Suprapubic skin (tissue), 4 donors: ENCODE data around the gene ZGRF1. TPM values are rescaled to one million over a fixed set of nuclear protein-coding genes. Genes with fewer than 3 reads are reported as not detected.

Experiments
- DNase-seq, 2 donors: peaks; one replicate each; pipeline ENCODE4 v3.0.0-alpha.2; 2019; ENCODE audit warnings: low spot score in 2 of 2
- H3K27ac ChIP-seq: fragments of 200-600 bp; sonication (generic); one replicate; pipeline ENCODE4 v1.5.1; 2019
- H3K27me3 ChIP-seq: fragments of 200-600 bp; sonication (generic); one replicate; pipeline ENCODE4 v1.5.1; 2019
- H3K36me3 ChIP-seq: fragments of 200-600 bp; sonication (generic); one replicate; pipeline ENCODE4 v1.5.1; 2019
- H3K4me1 ChIP-seq: fragments of 200-600 bp; sonication (generic); one replicate; pipeline ENCODE4 v1.5.1; 2019
- H3K4me3 ChIP-seq: fragments of 200-600 bp; sonication (generic); one replicate; pipeline ENCODE4 v1.5.1; 2019; ENCODE audit warnings: mild to moderate bottlenecking
- H3K9me3 ChIP-seq: fragments of 200-600 bp; sonication (generic); one replicate; pipeline ENCODE4 v1.5.1; 2019
- CTCF ChIP-seq, 2 donors: fragments of 200-600 bp in 1 of 2; fragments of 450-650 bp in 1 of 2; sonication (generic) in 1 of 2; IDR thresholded peaks; one replicate each; pipeline ENCODE4 v1.5.1; 2016 to 2019; ENCODE audit warnings: antibody characterized with exemption in 2 of 2, mild to moderate bottlenecking in 1 of 2, moderate library complexity in 1 of 2
- EP300 ChIP-seq: sonication (generic); formaldehyde crosslinking; IDR thresholded peaks from one replicate; pipeline ENCODE4 v1.6.1; 2017; ENCODE audit warnings: antibody characterized with exemption
- POLR2A ChIP-seq, 2 donors: fragments of 450-650 bp; IDR thresholded peaks; one replicate each; pipeline ENCODE4 v1.6.1; 2017; ENCODE audit warnings: antibody characterized with exemption in 2 of 2, mild to moderate bottlenecking in 2 of 2, moderate library complexity in 2 of 2
- POLR2AphosphoS5 ChIP-seq, 3 donors: sonication (generic); formaldehyde crosslinking; IDR thresholded peaks; one replicate each; pipeline ENCODE4 v1.6.1; 2017; ENCODE audit warnings: antibody characterized with exemption in 3 of 3
- WGBS: methylation state at CpG from one replicate; pipeline ENCODE4 v1.1.5; 2018; 5-methylcytosine and 5-hydroxymethylcytosine counted together
- total RNA-seq, 4 donors: library from RNA; depleted of rRNA; stranded (reverse); fragments of >200 nt; gene quantifications; one replicate each; pipeline ENCODE4 v1.1.0, GENCODE V29; 2016

Gene ZGRF1
- total RNA-seq, 4 donors from 2014 or later: 2.0 to 9.7 (median 6.6) TPM

- WGBS: 93% methylated on average over 3 of the region's 3 CpGs
- H3K27ac ChIP-seq: no peak overlapping the region
- H3K4me3 ChIP-seq: no peak overlapping the region
- no peaks in the 10 kb centered on the region for H3K4me1 ChIP-seq
- DNase-seq: no peak
- no peak for TF ChIP-seq POLR2AphosphoS5 (IDR thresholded peaks at IDR 0.05)
- no peak for TF ChIP-seq CTCF (IDR thresholded peaks at IDR 0.05)
- TF ChIP-seq POLR2A (IDR thresholded peaks at IDR 0.05): no peak
- TF ChIP-seq EP300: no peak
- no peaks in the 10 kb centered on the region for H3K9me3 ChIP-seq
- H3K36me3 ChIP-seq: no peaks in the 10 kb centered on the region
- H3K27me3 ChIP-seq: no peaks in the 10 kb centered on the region
These were observed 91.4 kb downstream of the ZGRF1 start for GRCh38 chr4:112545346-112545745.

DNA sequence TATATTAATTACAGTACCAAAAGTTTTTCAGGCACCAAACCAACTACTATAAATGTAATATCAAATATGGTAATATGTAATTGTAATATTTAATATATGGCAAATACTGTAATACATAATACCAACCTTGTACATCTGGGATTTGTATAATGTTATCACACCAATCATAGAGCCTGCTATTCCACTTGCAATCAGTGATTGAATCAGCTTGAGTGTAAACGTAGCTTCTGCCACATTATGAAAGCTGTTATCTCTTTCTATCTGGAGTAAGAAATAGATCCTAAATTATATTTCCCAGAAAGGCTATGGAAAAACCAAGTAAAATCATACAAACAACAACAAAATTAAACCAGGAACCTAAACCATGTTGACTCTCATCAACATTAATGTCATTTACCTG lies 96.0 kb downstream of the ZGRF1 start:
- no peaks in the 10 kb centered on the region for H3K36me3 ChIP-seq
- no peak for DNase-seq
- 84% methylated on average over 1 of the region's 1 CpG for WGBS

DNA sequence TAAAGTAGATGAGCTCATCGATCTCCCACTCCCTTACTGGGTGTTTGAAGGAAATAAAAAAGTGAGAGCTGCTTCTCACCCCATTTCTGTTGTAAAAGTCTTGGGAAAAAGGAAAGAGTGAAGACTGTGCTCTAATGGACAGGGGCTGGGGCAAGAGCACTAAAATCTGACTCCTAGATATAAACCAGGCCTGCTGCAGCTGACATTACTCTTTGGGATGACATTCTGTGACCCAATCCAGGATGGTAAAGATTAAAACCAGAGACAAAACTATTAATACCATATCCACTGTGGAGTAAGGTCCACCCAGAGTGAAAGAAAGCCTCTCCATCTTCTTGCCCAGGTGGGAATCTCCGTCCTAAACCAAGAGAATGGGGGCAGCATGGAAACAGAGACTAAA lies 100.6 kb downstream of the ZGRF1 start:
- Histone ChIP-seq H3K9me3 (no peaks in the 10 kb centered on the region), H3K4me1 (no peaks in the 10 kb centered on the region), H3K4me3 (no peak overlapping the region), H3K36me3 (no peaks in the 10 kb centered on the region), H3K27me3 (peaks cover 4% of the 10 kb centered on the region), H3K27ac (no peak overlapping the region)
- TF ChIP-seq POLR2A (IDR thresholded peaks at IDR 0.05): no peak
- TF ChIP-seq CTCF (IDR thresholded peaks at IDR 0.05): no peak
- TF ChIP-seq EP300: no peak
- no peak for TF ChIP-seq POLR2AphosphoS5 (IDR thresholded peaks at IDR 0.05)
- DNase-seq: no peak
- WGBS: 84% methylated on average over 2 of the region's 2 CpGs

More for the DNA sequence above, 96.0 kb downstream of the ZGRF1 start:
- Histone ChIP-seq H3K27ac (no peak overlapping the region), H3K27me3 (no peaks in the 10 kb centered on the region), H3K4me3 (no peak overlapping the region), H3K4me1 (no peaks in the 10 kb centered on the region), H3K9me3 (no peaks in the 10 kb centered on the region)
- TF ChIP-seq CTCF (IDR thresholded peaks at IDR 0.05) (no peak), POLR2A (IDR thresholded peaks at IDR 0.05) (no peak), EP300 (no peak), POLR2AphosphoS5 (IDR thresholded peaks at IDR 0.05) (no peak)

DNA sequence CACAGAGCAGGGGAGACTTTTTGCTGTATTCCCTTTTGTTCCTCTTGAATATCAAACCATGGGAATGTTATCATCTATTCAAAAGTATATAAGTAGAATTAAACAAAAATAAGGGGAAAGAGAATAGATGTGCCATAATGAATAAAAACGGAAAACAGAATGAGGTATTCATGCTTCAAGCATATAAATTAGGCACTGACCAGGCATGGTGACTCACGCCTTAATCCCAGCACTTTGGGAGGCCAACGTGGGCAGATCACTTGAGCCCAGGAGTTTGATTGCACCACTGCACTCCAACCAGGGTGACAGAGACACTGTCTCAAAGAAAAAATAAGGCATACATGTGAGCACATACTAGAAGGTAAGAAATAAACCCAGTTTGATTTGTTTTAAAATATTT lies 104.4 kb downstream of the ZGRF1 start:
- H3K27ac ChIP-seq: no peak overlapping the region
- TF ChIP-seq POLR2A (IDR thresholded peaks at IDR 0.05): no peak
- TF ChIP-seq CTCF (IDR thresholded peaks at IDR 0.05): no peak
- no peak for TF ChIP-seq EP300
- no peak for TF ChIP-seq POLR2AphosphoS5 (IDR thresholded peaks at IDR 0.05)
- 75% methylated on average over 3 of the region's 3 CpGs for WGBS

DNA sequence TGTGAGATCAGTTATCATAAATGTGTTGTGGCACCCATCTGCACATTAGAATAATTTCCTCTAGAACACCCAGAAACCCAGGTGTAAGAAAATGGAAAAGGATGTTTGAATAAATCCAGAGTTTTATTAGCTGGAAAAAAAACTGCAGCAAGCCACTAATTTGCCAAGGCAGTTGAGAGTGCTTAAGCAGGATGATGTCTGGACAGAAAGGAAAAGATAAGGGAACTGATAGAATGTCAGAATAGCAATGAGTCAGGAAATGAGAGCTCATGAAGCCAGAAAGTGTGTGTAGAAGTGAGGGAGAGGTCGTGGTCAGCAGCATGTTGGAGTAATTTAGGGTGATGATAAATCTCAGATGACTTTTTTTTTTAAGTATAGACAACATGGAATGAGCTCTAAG lies 105.6 kb downstream of the ZGRF1 start:
- no peaks in the 10 kb centered on the region for H3K36me3 ChIP-seq

More for the DNA sequence above, 104.4 kb downstream of the ZGRF1 start:
- peaks cover 20% of the 10 kb centered on the region for H3K27me3 ChIP-seq
- H3K9me3 ChIP-seq: no peaks in the 10 kb centered on the region
- H3K4me1 ChIP-seq: no peaks in the 10 kb centered on the region
- H3K4me3 ChIP-seq: no peak overlapping the region
- no peak for DNase-seq
- H3K36me3 ChIP-seq: no peaks in the 10 kb centered on the region

More for the DNA sequence above, 105.6 kb downstream of the ZGRF1 start:
- DNase-seq: no peak
- Histone ChIP-seq H3K9me3 (no peaks in the 10 kb centered on the region), H3K27ac (no peak overlapping the region), H3K4me1 (no peaks in the 10 kb centered on the region), H3K4me3 (no peak overlapping the region), H3K27me3 (peaks cover 31% of the 10 kb centered on the region)
- WGBS: 35% methylated on average over 1 of the region's 1 CpG
- TF ChIP-seq POLR2A (IDR thresholded peaks at IDR 0.05) (no peak), POLR2AphosphoS5 (IDR thresholded peaks at IDR 0.05) (no peak), CTCF (IDR thresholded peaks at IDR 0.05) (no peak), EP300 (no peak)
